Right renal cortex interstitium (tissue), 3 donors: Measurements from ENCODE around the gene KMT2B. TPM values are rescaled to one million over a fixed set of nuclear protein-coding genes. Genes with fewer than 3 reads are reported as not detected.

Experiments
- DNase-seq, 3 donors: peaks; one replicate each; pipeline ENCODE4 v3.0.0-alpha.2; 2013; ENCODE audit warnings: low read depth in 3 of 3, low spot score in 2 of 3
- polyA plus RNA-seq, 3 donors: library from polyadenylated mRNA; unstranded; fragments of 120-200 nt; gene quantifications; one replicate each; pipeline ENCODE4 v1.2.1, GENCODE V29; 2013; ENCODE audit not compliant: insufficient read length in 3 of 3

The KMT2B gene
- polyA plus RNA-seq, 3 donors: 24.8 to 26.6 (median 25.4) TPM

DNA sequence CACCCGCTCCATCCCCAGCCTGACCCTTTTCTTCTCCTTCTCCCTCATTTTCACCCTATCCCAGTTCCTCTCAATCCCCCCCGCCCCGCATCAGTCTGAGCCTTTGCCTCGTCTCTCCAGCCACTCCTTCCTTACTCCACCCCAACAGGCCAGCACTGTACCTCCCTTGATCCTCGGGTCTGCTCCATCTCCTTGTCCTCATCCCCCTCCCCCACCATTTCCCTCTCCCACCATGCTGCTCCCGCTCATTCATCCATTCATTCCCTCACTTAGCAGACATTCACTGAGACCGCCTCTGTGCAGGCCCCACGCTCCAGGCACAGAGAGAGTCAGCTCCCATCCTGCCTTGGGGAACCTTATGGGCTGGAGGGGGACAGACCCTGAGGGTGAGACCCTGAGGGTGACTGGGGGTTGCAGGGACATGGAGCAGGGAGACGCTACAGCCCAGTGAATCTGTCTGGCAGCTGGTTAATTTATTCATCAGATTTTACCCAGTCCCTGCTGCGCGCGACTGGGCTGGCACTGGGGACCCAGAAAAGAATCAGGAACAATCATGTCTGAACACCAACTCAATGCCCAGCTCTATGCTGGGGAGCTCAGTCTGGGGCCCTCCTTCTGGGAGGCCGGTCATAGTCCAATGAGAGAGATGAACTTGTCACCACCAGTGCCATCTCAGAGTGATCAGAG lies 58.4 kb downstream of the KMT2B start:
- DNase-seq: no peak

DNA sequence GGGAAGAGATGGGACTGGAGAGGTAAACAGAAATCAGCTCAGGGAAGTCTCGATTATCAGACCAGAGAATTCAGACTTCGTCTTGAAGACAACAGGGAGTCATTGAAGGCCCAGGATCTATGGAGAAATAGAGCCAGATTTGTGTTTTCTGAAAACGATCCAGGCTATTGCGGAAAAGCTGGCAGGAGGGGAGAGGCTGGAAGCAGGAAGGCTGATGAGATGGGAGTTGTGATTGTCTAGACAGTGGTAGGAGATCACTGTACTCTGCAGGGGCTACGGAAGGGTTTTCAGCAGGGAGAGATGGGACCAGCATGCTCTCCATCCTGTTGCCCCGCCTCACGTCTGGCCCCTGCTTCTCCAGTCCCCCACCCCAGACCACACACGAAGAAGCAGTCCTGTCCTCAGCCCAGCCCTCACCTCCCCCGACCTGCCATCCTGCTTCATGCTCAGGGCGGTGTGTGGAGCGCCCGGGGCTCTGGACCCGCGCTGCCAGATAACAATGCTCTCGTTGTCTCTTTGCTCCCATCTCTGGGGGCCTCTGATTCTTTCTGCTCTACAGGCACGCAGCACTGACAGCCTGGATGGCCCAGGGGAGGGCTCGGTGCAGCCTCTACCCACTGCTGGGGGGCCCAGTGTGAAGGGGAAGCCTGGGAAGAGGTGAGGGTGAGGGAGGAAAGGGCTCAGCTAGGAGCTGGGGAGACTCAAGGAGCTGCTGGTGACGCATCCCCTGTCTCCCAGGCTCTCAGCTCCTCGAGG lies 59.5 kb downstream of the KMT2B start:
- DNase-seq: no peak

DNA sequence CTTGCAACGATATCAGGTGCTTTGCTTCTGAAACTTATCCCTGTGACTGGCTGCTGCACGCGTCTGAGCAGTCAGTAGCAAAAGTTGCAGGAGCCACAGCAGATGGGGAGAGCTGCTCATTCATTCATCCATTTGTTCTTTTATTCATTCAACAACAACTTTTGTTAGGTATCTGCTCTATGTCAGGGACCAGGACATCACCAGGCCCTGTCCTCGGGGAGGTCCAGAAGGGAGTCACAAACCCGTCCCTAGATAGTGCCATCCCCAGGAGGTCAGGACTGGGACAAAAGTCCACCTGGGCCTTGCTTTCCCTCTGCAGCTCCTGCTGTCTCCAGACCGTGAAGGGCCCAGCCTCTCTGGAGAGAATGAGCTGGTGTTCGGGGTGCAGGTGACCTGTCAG lies 60.2 kb downstream of the KMT2B start:
- DNase-seq: no peak

DNA sequence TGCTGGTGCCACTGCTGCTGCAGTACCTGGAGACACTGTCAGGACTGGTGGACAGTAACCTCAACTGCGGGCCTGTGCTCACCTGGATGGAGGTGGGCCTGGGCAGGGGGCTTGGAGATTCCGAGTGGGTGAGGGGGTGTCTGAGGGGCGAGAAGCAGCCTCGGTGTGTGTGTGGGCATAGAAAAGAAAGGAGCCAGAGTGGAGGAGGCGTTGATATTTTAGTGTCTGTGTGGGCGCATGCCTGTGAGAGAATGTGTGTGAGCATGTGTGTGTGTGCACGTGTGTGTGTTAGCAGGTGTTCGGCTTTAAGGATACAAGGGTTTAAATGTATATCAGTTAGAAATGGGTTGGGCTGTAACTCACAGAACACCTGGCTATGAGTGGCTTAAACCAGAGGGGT lies 61.2 kb downstream of the KMT2B start:
- DNase-seq: no peak

DNA sequence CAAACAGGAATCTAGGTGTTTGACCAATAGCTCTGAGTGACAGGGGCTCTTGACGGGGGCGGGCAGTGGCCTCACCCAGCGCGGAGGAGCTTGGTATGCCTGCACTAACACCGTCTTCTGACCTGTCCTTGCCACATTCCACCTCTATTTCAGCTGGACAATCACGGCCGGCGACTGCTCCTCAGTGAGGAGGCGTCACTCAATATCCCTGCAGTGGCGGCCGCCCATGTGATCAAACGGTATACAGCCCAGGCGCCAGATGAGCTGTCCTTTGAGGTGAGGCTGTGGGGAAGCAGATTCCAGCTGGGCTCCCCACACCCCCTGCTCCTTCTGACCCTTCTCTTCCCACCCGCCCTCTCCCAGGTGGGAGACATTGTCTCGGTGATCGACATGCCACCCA lies 62.3 kb downstream of the KMT2B start:
- no peak for DNase-seq

- DNase-seq: no peak
These were observed 62.9 kb downstream of the KMT2B start for GRCh38 chr19:35780717-35781116.

DNA sequence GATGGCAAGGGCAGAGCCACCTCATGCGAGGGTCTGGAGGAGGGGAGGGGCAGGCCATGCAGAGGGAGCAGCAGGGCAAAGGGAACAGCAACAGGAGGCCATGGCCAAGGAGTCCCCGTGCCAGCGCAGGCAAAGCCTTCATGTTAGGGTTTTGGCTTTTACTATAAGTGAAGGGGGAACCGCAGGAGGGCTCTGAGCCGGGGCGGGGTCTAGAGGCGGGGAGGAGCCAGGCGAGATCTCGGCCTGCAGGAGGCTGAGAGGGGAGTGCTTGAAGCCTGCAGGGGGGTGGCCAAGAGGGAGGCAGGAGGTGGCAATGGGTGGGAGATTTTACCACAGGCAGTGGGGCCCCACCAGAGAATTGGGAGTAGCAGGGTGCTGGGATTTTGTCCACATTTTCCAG lies 63.8 kb downstream of the KMT2B start:
- DNase-seq: no peak

DNA sequence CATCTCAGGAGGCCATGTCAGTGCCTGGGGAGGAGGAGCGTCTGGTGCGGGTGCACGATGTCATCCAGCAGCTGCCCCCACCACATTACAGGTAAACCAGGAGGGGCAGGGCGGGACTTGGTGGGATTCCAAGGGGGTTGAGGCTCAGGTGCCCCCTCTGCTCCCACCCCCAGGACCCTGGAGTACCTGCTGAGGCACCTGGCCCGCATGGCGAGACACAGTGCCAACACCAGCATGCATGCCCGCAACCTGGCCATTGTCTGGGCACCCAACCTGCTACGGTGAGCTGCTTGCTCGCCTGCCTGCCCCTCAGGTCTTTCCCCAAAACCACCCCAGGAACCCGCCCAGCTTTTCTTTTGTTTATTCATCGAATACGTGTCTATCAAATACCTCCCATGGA lies 64.8 kb downstream of the KMT2B start:
- DNase-seq: no peak

DNA sequence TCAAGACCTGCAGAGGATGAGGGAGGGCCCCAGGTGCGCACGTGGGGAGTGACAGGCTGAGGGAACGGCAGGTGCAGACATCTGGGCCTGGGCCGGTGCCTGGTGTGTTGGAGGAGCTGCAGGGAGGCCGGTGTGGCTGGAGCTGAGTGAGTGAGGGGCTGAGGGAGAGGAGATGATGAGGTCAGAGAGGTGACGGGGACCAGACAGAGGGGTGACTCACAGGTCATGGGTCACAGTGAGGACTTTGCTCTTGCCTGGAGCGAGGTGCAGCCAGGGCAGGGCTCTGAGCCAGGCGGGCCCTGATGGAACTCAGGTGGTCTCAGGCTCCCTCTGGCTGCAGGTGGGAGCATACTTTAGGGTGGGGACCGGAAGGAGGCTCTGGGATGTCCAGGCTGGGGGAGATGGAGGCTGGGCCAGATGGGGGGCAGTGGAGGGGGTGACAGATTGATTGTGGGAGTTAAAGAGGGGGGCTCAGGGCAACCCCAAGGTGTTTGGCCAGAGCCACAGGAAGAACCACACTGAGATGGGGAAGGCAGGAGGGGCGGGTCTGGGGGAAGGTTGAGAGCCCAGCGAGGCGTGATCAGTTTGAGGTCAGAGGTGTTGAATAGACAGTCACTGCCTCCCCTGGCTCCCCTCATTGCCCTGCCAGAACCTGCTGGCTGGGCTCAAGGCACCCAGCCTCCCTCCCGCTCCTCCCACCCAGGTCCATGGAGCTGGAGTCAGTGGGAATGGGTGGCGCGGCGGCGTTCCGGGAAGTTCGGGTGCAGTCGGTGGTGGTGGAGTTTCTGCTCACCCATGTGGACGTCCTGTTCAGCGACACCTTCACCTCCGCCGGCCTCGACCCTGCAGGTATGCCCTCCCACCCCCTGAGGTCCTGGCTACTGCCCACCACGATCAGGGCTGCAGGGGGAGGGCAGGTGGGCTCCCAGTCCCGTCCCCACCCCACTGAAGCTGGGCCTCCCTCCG lies 65.9 kb downstream of the KMT2B start:
- DNase-seq: no peak

DNA sequence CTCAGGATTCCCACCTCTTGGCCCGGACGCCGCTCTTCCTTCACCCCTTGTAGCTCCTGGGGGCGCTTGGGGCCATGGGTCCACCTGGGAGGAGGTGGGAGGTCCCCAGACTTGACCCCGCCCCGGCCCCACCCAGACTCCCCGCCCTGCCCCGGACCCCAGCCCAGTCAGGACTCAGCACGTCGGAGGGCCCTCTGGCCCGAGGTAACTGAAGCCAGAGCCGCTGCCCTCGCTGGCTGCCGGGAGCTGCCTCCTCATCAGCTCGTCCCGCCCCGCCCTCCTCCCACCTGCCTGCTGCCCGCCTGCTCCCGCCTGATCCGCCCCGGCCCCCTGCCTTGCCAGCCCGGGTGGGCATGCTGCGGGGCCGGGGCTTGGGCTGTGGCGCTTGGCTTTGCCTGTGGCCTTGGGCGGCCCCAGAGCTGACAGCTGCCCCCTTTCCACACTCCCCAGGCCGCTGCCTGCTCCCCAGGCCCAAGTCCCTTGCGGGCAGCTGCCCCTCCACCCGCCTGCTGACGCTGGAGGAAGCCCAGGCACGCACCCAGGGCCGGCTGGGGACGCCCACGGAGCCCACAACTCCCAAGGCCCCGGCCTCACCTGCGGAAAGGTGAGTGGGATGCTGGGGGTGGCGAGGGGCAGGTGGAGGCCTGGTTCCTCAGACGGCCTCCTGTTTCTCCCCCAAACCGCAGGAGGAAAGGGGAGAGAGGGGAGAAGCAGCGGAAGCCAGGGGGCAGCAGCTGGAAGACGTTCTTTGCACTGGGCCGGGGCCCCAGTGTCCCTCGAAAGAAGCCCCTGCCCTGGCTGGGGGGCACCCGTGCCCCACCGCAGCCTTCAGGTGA lies 66.9 kb downstream of the KMT2B start:
- DNase-seq: no peak

DNA sequence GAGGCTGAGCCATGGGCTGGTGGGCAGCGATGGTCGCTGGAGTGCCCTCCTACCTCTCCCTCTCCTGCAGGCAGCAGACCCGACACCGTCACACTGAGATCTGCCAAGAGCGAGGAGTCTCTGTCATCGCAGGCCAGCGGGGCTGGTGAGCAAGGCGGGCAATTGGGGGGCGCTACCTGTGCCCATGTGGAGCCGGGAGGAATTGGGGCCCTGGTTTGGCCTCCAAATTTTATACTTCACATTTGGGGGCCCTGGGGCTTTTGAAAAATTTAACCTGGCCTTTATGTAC lies 67.5 kb downstream of the KMT2B start:
- no peak for DNase-seq

GRCh38 chr19:35786299-35787160 lies 68.7 kb downstream of the KMT2B start:
- no peak for DNase-seq

DNA sequence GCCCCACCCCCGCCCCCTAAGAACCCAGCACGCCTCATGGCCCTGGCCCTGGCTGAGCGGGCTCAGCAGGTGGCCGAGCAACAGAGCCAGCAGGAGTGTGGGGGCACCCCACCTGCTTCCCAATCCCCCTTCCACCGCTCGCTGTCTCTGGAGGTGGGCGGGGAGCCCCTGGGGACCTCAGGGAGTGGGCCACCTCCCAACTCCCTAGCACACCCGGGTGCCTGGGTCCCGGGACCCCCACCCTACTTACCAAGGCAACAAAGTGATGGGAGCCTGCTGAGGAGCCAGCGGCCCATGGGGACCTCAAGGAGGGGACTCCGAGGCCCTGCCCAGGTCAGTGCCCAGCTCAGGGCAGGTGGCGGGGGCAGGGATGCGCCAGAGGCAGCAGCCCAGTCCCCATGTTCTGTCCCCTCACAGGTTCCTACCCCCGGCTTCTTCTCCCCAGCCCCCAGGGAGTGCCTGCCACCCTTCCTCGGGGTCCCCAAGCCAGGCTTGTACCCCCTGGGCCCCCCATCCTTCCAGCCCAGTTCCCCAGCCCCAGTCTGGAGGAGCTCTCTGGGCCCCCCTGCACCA lies 69.5 kb downstream of the KMT2B start:
- DNase-seq: no peak

Other genes starting within 250 kb of the KMT2B start
- under 1 TPM in 2 of 3 donors, not detected in 1; 0.47 to 0.86 TPM for gene KRTDAP, start 227.5 kb upstream of the KMT2B start, polyA plus RNA-seq
- 10 to 100 TPM; 68.1 to 72.6 (median 69.0) TPM for gene DMKN, start 204.4 kb upstream of the KMT2B start, polyA plus RNA-seq
- not detected for gene SBSN, start 189.7 kb upstream of the KMT2B start, polyA plus RNA-seq
- not detected for gene GAPDHS, start 184.5 kb upstream of the KMT2B start, polyA plus RNA-seq
- 10 to 100 TPM; 84.1 to 99.1 (median 92.9) TPM for gene TMEM147, start 172.4 kb upstream of the KMT2B start, polyA plus RNA-seq
- gene ATP4A, start 154.3 kb upstream of the KMT2B start, polyA plus RNA-seq: under 1 TPM in 1 of 3 donors, not detected in 2; 0.06 TPM
- not detected for gene PMIS2, start 131.8 kb upstream of the KMT2B start, polyA plus RNA-seq
- gene HAUS5, start 105.3 kb upstream of the KMT2B start, polyA plus RNA-seq: 10 to 100 TPM; 19.9 to 21.4 (median 21.4) TPM
- 10 to 100 TPM; 54.6 to 65.5 (median 55.0) TPM for gene RBM42, start 89.0 kb upstream of the KMT2B start, polyA plus RNA-seq
- gene ETV2, start 76.3 kb upstream of the KMT2B start, polyA plus RNA-seq: 1 to 10 TPM in 1 of 3 donors, under 1 TPM in 2; 0.74 to 1.3 (median 0.75) TPM
- 100 to 1,000 TPM; 394 to 408 (median 402) TPM for gene COX6B1, start 69.7 kb upstream of the KMT2B start, polyA plus RNA-seq
- gene UPK1A, start 51.5 kb upstream of the KMT2B start, polyA plus RNA-seq: 10 to 100 TPM in 2 of 3 donors, under 1 TPM in 1; 0.12 to 18.6 (median 13.4) TPM
- gene ZBTB32, start 13.4 kb upstream of the KMT2B start, polyA plus RNA-seq: under 1 TPM in 2 of 3 donors, not detected in 1; 0.25 to 0.37 TPM
- 1 to 10 TPM; 1.8 to 2.7 (median 2.7) TPM for gene IGFLR1, start 24.4 kb downstream of the KMT2B start, polyA plus RNA-seq
- 10 to 100 TPM; 15.2 to 20.9 (median 17.2) TPM for gene U2AF1L4, start 27.4 kb downstream of the KMT2B start, polyA plus RNA-seq
- gene PSENEN, start 27.6 kb downstream of the KMT2B start, polyA plus RNA-seq: 10 to 100 TPM; 55.6 to 62.0 (median 59.6) TPM
- gene LIN37, start 30.6 kb downstream of the KMT2B start, polyA plus RNA-seq: 10 to 100 TPM; 11.3 to 11.7 (median 11.6) TPM
- gene HSPB6, start 39.0 kb downstream of the KMT2B start, polyA plus RNA-seq: 10 to 100 TPM; 17.5 to 21.5 (median 18.7) TPM
- gene PROSER3, start 40.2 kb downstream of the KMT2B start, polyA plus RNA-seq: 10 to 100 TPM; 12.9 to 14.7 (median 14.5) TPM
- gene ARHGAP33, start 57.6 kb downstream of the KMT2B start, polyA plus RNA-seq: 10 to 100 TPM; 11.0 to 16.1 (median 12.5) TPM
- gene PRODH2, start 94.8 kb downstream of the KMT2B start, polyA plus RNA-seq: 10 to 100 TPM; 21.0 to 30.4 (median 24.1) TPM
- gene NPHS1, start 134.5 kb downstream of the KMT2B start, polyA plus RNA-seq: 100 to 1,000 TPM; 111 to 126 (median 124) TPM
- 10 to 100 TPM in 1 of 3 donors, 1 to 10 TPM in 2; 8.8 to 10.4 (median 9.3) TPM for gene KIRREL2, start 138.9 kb downstream of the KMT2B start, polyA plus RNA-seq
- gene APLP1, start 150.6 kb downstream of the KMT2B start, polyA plus RNA-seq: 10 to 100 TPM; 17.7 to 25.0 (median 23.4) TPM
- 1 to 10 TPM; 2.0 to 2.6 (median 2.2) TPM for gene NFKBID, start 182.5 kb downstream of the KMT2B start, polyA plus RNA-seq
- 1 to 10 TPM; 2.7 to 3.2 (median 2.8) TPM for gene HCST, start 184.5 kb downstream of the KMT2B start, polyA plus RNA-seq
- gene TYROBP, start 190.3 kb downstream of the KMT2B start, polyA plus RNA-seq: 10 to 100 TPM in 2 of 3 donors, 1 to 10 TPM in 1; 6.3 to 10.5 (median 10.3) TPM
- 1 to 10 TPM; 7.1 to 8.3 (median 7.4) TPM for gene LRFN3, start 218.4 kb downstream of the KMT2B start, polyA plus RNA-seq